IMR-90 (cell line): Measurements from ENCODE around the gene SLC45A2. TPM values are rescaled to one million over a fixed set of nuclear protein-coding genes. Genes with fewer than 3 reads are reported as not detected.

Experiments
- ATAC-seq: fragments of 200-7000 bp; cut with Tn5 transposase; 2 replicates; pipeline ENCODE4 v1.9.1; 2020; ENCODE audit warnings: low read depth, mild to moderate bottlenecking, moderate library complexity
- BruUV-seq: library from RNA; stranded (reverse); fragments of 400-500 nt; replicated peaks from 2 replicates; lab custom pipeline; 2021; lab: Mats Ljungman, UMichigan
- CTCF ChIA-PET: fragments of 300-600 bp; formaldehyde crosslinking; extraction: SDS; loops from one replicate; lab custom pipeline; 2021; ENCODE audit warnings: antibody characterized with exemption; lab: Yijun Ruan, JAX
- POLR2A ChIA-PET: fragments of 300-600 bp; sonication (Branson Sonifier 250); formaldehyde crosslinking; loops from one replicate; lab custom pipeline; 2022; ENCODE audit warnings: antibody characterized with exemption; ENCODE audit not compliant: unreplicated experiment; lab: Charles Lee
- DNase-seq: peaks from one replicate; pipeline ENCODE4 v3.0.0; 2013
- H2AFZ ChIP-seq: replicated peaks from 2 replicates; pipeline ENCODE3; 2013; ENCODE audit warnings: low read length, mild to moderate bottlenecking; ENCODE audit not compliant: poor library complexity
- H2AK5ac ChIP-seq: 2 replicates; pipeline ENCODE4 v1.6.1; 2013; ENCODE audit warnings: low read depth, low read length, inconsistent platforms
- H2AK9ac ChIP-seq: replicated peaks from 2 replicates; pipeline ENCODE3; 2013; ENCODE audit warnings: mild to moderate bottlenecking, low read depth, low read length, moderate library complexity; ENCODE audit not compliant: poor library complexity
- H2BK120ac ChIP-seq: 2 replicates; pipeline ENCODE4 v1.6.1; 2013; ENCODE audit warnings: low read depth, low read length, inconsistent platforms
- H2BK15ac ChIP-seq: 3 replicates; pipeline ENCODE4 v1.6.1; 2013; ENCODE audit warnings: low read depth, low read length, inconsistent platforms
- H2BK20ac ChIP-seq: 2 replicates; pipeline ENCODE4 v1.6.1; 2013; ENCODE audit warnings: low read depth, mild to moderate bottlenecking, inconsistent platforms, low read length, moderate library complexity
- H2BK5ac ChIP-seq: 2 replicates; pipeline ENCODE4 v1.6.1; 2013; ENCODE audit warnings: mild to moderate bottlenecking, low read depth, low read length, inconsistent platforms; ENCODE audit not compliant: poor library complexity, severe bottlenecking
- H3K14ac ChIP-seq: replicated peaks from 2 replicates; pipeline ENCODE4 v1.6.1; 2013; ENCODE audit warnings: low read depth, low read length, inconsistent platforms
- H3K18ac ChIP-seq: 2 replicates; pipeline ENCODE4 v1.6.1; 2013; ENCODE audit warnings: low read depth, low read length, control low read depth
- H3K23ac ChIP-seq: 2 replicates; pipeline ENCODE4 v1.6.1; 2013; ENCODE audit warnings: low read depth, low read length, inconsistent platforms
- H3K27ac ChIP-seq: 2 replicates; pipeline ENCODE4 v1.5.1; 2013; ENCODE audit warnings: mild to moderate bottlenecking, control low read depth, low read length; ENCODE audit not compliant: insufficient read depth
- H3K27me3 ChIP-seq: 2 replicates; pipeline ENCODE4 v1.6.1; 2013; ENCODE audit warnings: low read length; ENCODE audit not compliant: control insufficient read depth, insufficient read depth
- H3K36me3 ChIP-seq: 2 replicates; pipeline ENCODE4 v1.6.1; 2013; ENCODE audit warnings: low read length, mixed read lengths; ENCODE audit not compliant: control insufficient read depth, insufficient read depth
- H3K4ac ChIP-seq: 2 replicates; pipeline ENCODE4 v1.6.1; 2013; ENCODE audit warnings: low read depth, low read length, inconsistent platforms
- H3K4me1 ChIP-seq: 2 replicates; pipeline ENCODE4 v1.6.1; 2013; ENCODE audit warnings: low read length, mixed read lengths; ENCODE audit not compliant: control insufficient read depth, insufficient read depth
- H3K4me2 ChIP-seq: 2 replicates; pipeline ENCODE4 v1.6.1; 2013; ENCODE audit warnings: low read depth, mild to moderate bottlenecking, control low read depth, low read length, moderate library complexity
- H3K4me3 ChIP-seq: 2 replicates; pipeline ENCODE4 v1.5.1; 2013; ENCODE audit warnings: low read depth, mild to moderate bottlenecking, control low read depth, low read length, moderate library complexity; ENCODE audit not compliant: insufficient read depth
- H3K56ac ChIP-seq: 2 replicates; pipeline ENCODE4 v1.6.1; 2013; ENCODE audit warnings: low read length, inconsistent platforms; ENCODE audit not compliant: insufficient read depth; ENCODE audit errors: extremely low read depth
- H3K79me1 ChIP-seq, 2 experiments: 2 replicates each; pipeline ENCODE4 v1.6.1; 2013; ENCODE audit warnings: low read length in 2 of 2, inconsistent platforms in 1 of 2, low read depth in 1 of 2
- H3K9ac ChIP-seq: 2 replicates; pipeline ENCODE4 v1.6.1; 2013; ENCODE audit warnings: low read depth, low read length, control low read depth
- H3K9me1 ChIP-seq: 2 replicates; pipeline ENCODE4 v1.6.1; 2013; ENCODE audit warnings: low read length, inconsistent platforms; ENCODE audit not compliant: insufficient read depth
- H3K9me3 ChIP-seq: 2 replicates; pipeline ENCODE4 v1.6.1; 2013; ENCODE audit warnings: low read length; ENCODE audit not compliant: control insufficient read depth, insufficient read depth
- H4K20me1 ChIP-seq: 2 replicates; pipeline ENCODE4 v1.6.1; 2013; ENCODE audit warnings: low read length, inconsistent platforms; ENCODE audit not compliant: insufficient read depth
- H4K5ac ChIP-seq: 2 replicates; pipeline ENCODE4 v1.6.1; 2013; ENCODE audit warnings: mild to moderate bottlenecking, low read depth, low read length, control low read depth
- H4K8ac ChIP-seq, 2 experiments: 2 replicates each; pipeline ENCODE4 v1.6.1; 2013; ENCODE audit warnings: low read depth in 2 of 2, low read length in 2 of 2, control low read depth in 1 of 2, inconsistent platforms in 1 of 2
- H4K91ac ChIP-seq: 2 replicates; pipeline ENCODE4 v1.6.1; 2013; ENCODE audit warnings: low read depth, low read length, inconsistent platforms; ENCODE audit not compliant: insufficient read depth
- NFE2L2 ChIP-seq: fragments of 150-350 bp; IDR thresholded peaks from 2 replicates; pipeline ENCODE4 v1.6.1; 2016; ENCODE audit warnings: low read depth, mild to moderate bottlenecking, low read length
- WGBS, 2 experiments: methylation state at CpG; one replicate each; pipeline versions ENCODE4 v1.1.5 to v1.1.7; 2013; ENCODE audit warnings: missing lambda C conversion rate in 2 of 2; ENCODE audit not compliant: insufficient read length in 1 of 2; ENCODE audit errors: extremely low coverage in 2 of 2; 5-methylcytosine and 5-hydroxymethylcytosine counted together
- dilution Hi-C: fragments of 300-500 bp; cut with HindIII; formaldehyde crosslinking; loops from one replicate; pipeline ENCODE4 v1.14.3; 2018; ENCODE audit warnings: low sequenced_read_pairs; ENCODE audit not compliant: unreplicated experiment
- in situ Hi-C: fragments of 300-500 bp; cut with MboI; formaldehyde crosslinking; loops from 3 replicates; pipeline ENCODE4 v1.14.3; 2019; ENCODE audit warnings: low sequenced_read_pairs, inconsistent platforms, mixed read lengths
- intact Hi-C: fragments of 100-400 bp; cut with micrococcal nuclease; formaldehyde crosslinking; loops from 2 replicates; pipeline ENCODE4 v1.10.0; 2022
- polyA plus RNA-seq, 3 experiments: library from polyadenylated mRNA; depleted of rRNA; stranded (reverse); fragments of >200 nt; gene quantifications; 2 replicates each; pipeline ENCODE4 v1.2.3, GENCODE V29; 2012; ENCODE audit warnings: low replicate concordance in 1 of 3
- total RNA-seq: library from RNA; depleted of rRNA; stranded (reverse); fragments of >200 nt; gene quantifications from 2 replicates; pipeline ENCODE4 v1.2.3, GENCODE V29; 2012

Gene SLC45A2
- total and polyA plus RNA-seq, 2 of the 4 experiments (the other 2 are of a cell fraction): 0.07 TPM; not detected in 1

DNA sequence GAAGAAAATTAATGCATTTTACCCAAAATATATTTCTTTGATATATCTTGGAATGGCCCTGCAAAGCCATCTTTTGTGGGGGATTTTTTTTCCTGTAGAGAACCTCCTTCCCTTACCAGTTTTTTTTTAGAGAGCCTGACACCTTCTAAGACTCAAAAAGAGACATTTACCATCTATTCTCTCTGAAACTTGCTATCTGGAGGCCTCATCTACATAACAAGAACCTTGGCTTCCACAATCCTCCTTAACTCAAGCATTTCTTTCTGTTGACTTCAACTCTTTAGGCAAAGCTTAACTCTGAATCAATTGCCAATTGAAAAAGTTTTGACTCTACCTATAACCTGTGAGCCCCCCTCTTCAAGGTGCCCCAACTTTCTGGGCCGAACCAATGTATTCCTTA lies 6.2 kb downstream of the SLC45A2 start:
- Histone ChIP-seq H3K36me3 (no peaks in the 10 kb centered on the region), H3K9me3 (no peaks in the 10 kb centered on the region), H3K4ac (no peak overlapping the region), H4K91ac (no peak overlapping the region), H3K27me3 (peaks cover 12% of the 10 kb centered on the region), H2BK20ac (no peak overlapping the region), H4K8ac (no peak overlapping the region), H3K9me1 (no peaks in the 10 kb centered on the region), H3K14ac (no peak overlapping the region), H2AFZ (no peak overlapping the region), H3K4me1 (peaks cover 6% of the 10 kb centered on the region), H3K23ac (no peak overlapping the region), H2AK9ac (no peak overlapping the region), H4K20me1 (no peaks in the 10 kb centered on the region), H3K4me3 (no peak overlapping the region), H3K9ac (no peak overlapping the region), H2AK5ac (no peak overlapping the region), H2BK15ac (no peak overlapping the region), H3K18ac (no peak overlapping the region), H3K79me1 (no peaks in the 10 kb centered on the region), H4K5ac (no peak overlapping the region), H3K56ac (no peak overlapping the region), H2BK120ac (no peak overlapping the region), H3K27ac (no peak overlapping the region), H2BK5ac (no peak overlapping the region), H3K4me2 (no peak overlapping the region)
- ChIA-PET POLR2A (no interaction called here), CTCF (no interaction called here)
- ATAC-seq: no peak
- in situ Hi-C loops (loop anchor here (25.0 kb wide), 1 partner anchor 909 kb away; no protein-coding TSS in a partner anchor), intact Hi-C loops (no loop called here), dilution Hi-C loops (no loop called here)
- TF ChIP-seq NFE2L2: no peak
- DNase-seq: no peak
- no TSS peak for BruUV-seq
- whole genome bisulfite sequencing, 2 experiments: no CpG with 5 or more reads among the region's 1 CpG
